GM12873 (cell line): Measurements from ENCODE around the gene TESMIN.

Source experiments
- TF ChIP-seq, protein P1 (sequence below): IDR thresholded peaks from 2 replicates; pipeline ENCODE4 v1.5.1; 2012; ENCODE audit warnings: low read depth, mild to moderate bottlenecking, moderate library complexity, low read length, control low read depth; ENCODE audit not compliant: insufficient read depth; ENCODE audit errors: missing control alignments

Gene TESMIN

GRCh38 chr11:68750195-68751003, 921 bp downstream of the TESMIN start:
- TF ChIP-seq, protein P1, sequence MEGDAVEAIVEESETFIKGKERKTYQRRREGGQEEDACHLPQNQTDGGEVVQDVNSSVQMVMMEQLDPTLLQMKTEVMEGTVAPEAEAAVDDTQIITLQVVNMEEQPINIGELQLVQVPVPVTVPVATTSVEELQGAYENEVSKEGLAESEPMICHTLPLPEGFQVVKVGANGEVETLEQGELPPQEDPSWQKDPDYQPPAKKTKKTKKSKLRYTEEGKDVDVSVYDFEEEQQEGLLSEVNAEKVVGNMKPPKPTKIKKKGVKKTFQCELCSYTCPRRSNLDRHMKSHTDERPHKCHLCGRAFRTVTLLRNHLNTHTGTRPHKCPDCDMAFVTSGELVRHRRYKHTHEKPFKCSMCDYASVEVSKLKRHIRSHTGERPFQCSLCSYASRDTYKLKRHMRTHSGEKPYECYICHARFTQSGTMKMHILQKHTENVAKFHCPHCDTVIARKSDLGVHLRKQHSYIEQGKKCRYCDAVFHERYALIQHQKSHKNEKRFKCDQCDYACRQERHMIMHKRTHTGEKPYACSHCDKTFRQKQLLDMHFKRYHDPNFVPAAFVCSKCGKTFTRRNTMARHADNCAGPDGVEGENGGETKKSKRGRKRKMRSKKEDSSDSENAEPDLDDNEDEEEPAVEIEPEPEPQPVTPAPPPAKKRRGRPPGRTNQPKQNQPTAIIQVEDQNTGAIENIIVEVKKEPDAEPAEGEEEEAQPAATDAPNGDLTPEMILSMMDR, result no peak

DNA sequence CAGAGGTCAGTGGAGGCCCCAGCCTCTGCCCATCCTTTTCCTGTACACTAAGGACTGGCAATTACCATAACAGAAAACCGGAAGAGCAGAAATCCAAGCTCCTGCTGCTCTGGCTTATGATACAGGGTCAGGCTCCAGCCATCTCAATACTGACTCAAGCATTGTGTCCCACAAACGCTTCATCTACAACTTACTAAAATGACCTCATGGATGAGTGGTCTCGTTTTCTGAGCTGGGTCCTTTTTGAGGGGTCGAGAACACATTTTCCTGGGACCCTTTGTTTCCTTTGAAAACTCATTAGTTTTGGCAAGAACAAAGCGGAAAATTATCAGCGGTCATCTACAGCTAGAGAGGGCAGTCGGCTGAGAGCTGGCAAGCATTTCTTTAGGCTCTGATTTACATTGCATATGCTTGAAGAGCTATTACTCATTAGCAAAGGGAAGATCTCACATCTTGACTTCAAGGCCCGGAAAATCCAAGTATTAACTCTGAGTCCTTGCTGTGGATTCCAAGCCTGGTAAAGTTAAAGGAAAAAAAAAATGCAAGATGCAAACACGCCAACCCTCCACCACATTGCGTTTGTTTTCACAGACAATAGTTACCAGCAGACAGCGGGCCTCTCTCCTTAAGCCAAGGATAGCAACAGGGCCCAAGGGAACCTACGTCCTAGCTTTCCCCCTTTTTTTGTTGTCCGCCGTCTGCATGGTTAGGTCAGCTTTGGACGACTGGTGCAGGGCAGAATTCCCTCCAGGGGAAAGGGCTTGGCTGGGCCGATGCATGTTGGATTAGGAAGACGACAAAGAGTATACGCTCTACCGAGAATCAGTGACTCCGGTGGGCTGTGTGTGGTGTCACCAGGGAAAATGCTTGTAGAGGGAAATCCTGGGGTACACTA, 1.8 kb downstream of the TESMIN start:
- TF ChIP-seq, protein P1, result no peak

- TF ChIP-seq, protein P1, result no peak
Measured at GRCh38 chr11:68748061-68748460, 3.3 kb downstream of the TESMIN start.

DNA sequence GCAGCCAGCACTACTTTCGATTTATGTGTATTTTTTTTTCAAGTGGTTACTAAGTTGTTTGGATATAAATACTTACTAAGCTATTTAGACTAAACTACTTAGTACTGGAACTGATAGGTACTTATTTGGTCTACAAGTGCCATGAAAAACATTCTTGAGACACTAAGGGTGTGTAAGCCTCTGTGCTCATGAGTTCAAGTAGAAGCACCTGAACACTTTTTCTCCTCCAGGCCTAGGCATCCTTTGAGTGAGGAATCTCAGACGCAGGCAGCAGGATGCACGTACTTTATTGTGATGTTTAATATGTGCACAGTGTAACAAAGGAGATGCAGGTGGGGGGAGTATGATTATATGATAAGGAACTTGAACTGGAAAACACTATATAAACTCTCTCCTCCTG, 7.8 kb downstream of the TESMIN start:
- TF ChIP-seq, protein P1, result no peak

- TF ChIP-seq, protein P1, result no peak
Measured at GRCh38 chr11:68741463-68741862, 9.9 kb downstream of the TESMIN start.

- TF ChIP-seq, protein P1, result no peak
Measured at GRCh38 chr11:68735646-68736045, 15.7 kb downstream of the TESMIN start.

DNA sequence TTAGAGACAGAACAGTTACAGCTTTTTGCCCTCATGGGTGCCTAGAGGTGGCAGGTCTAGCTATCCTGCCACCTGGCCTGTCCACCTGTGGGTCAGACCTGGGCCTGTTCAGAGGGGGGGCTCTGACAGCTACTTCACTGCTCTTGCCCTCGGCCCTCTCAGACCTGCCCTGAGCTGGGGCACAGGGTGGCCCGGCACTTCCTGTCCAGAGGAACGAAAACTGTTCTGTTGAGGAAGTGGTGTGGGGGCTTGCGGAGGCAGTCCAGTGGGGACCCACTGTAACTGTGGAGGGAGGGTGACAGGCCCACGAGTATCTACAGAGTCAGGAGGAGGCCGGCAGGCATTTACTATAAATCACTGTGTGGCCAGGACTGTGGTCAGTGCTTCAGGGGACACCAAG, 16.2 kb downstream of the TESMIN start:
- TF ChIP-seq, protein P1, result no peak
